CD4-positive, alpha-beta T cell treated with Interleukin-1 beta for 1 hour (primary cell): ENCODE results near the gene IQCN.

Experiments
- DNase-seq, 2 donors: peaks; one replicate each; pipeline ENCODE4 v3.0.0-alpha.2; 2020 to 2022

Gene IQCN

GRCh38 chr19:18208098-18208951 lies 65.9 kb downstream of the IQCN start:
- peak; percentile 43 to 56 for DNase-seq
